Skeletal muscle satellite cell (primary cell): ENCODE results near the gene EEFSEC.

Experiments used
- H3K27me3 ChIP-seq: 2 replicates; pipeline ENCODE4 v1.7.0; 2013; ENCODE audit warnings: low read length; ENCODE audit not compliant: control insufficient read depth, insufficient read depth
- H3K36me3 ChIP-seq: 2 replicates; pipeline ENCODE4 v1.7.0; 2013; ENCODE audit warnings: mild to moderate bottlenecking, control low read depth, low read length; ENCODE audit not compliant: insufficient read depth
- H3K4me1 ChIP-seq: 2 replicates; pipeline ENCODE4 v1.7.0; 2013; ENCODE audit warnings: low read length; ENCODE audit not compliant: control insufficient read depth, insufficient read depth
- H3K4me2 ChIP-seq: 2 replicates; pipeline ENCODE4 v1.7.0; 2013; ENCODE audit warnings: mild to moderate bottlenecking, low read length
- H3K4me3 ChIP-seq: 2 replicates; pipeline ENCODE4 v1.7.0; 2013; ENCODE audit warnings: low read length
- H3K9ac ChIP-seq: 2 replicates; pipeline ENCODE4 v1.7.0; 2013; ENCODE audit warnings: mild to moderate bottlenecking, low read depth, low read length, moderate library complexity
- H3K9me3 ChIP-seq: replicated peaks from 2 replicates; pipeline ENCODE4 v1.7.0; 2013; ENCODE audit warnings: mild to moderate bottlenecking, control low read depth, low read length

EEFSEC gene

GRCh38 chr3:128348805-128349531 lies 195.7 kb downstream of the EEFSEC start:
- Histone ChIP-seq H3K9me3 (no peaks in the 10 kb centered on the region), H3K4me3 (no peak overlapping the region), H3K36me3 (no peaks in the 10 kb centered on the region), H3K9ac (no peak overlapping the region), H3K4me1 (no peaks in the 10 kb centered on the region), H3K4me2 (no peak overlapping the region), H3K27me3 (no peaks in the 10 kb centered on the region)

GRCh38 chr3:128349963-128350599 lies 196.8 kb downstream of the EEFSEC start:
- no peak overlapping the region for H3K4me2 ChIP-seq
- H3K27me3 ChIP-seq, result no peaks in the 10 kb centered on the region
- H3K9me3 ChIP-seq, result no peaks in the 10 kb centered on the region
- H3K4me1 ChIP-seq, result no peaks in the 10 kb centered on the region
- H3K36me3 ChIP-seq, result no peaks in the 10 kb centered on the region
- no peak overlapping the region for H3K9ac ChIP-seq
- H3K4me3 ChIP-seq, result no peak overlapping the region

- H3K4me1 ChIP-seq, result no peaks in the 10 kb centered on the region
- H3K36me3 ChIP-seq, result no peaks in the 10 kb centered on the region
- H3K4me3 ChIP-seq, result no peak overlapping the region
- no peaks in the 10 kb centered on the region for H3K27me3 ChIP-seq
- H3K9ac ChIP-seq, result no peak overlapping the region
- H3K4me2 ChIP-seq, result no peak overlapping the region
- no peaks in the 10 kb centered on the region for H3K9me3 ChIP-seq
Observed at GRCh38 chr3:128351546-128351945, 198.3 kb downstream of the EEFSEC start.

DNA sequence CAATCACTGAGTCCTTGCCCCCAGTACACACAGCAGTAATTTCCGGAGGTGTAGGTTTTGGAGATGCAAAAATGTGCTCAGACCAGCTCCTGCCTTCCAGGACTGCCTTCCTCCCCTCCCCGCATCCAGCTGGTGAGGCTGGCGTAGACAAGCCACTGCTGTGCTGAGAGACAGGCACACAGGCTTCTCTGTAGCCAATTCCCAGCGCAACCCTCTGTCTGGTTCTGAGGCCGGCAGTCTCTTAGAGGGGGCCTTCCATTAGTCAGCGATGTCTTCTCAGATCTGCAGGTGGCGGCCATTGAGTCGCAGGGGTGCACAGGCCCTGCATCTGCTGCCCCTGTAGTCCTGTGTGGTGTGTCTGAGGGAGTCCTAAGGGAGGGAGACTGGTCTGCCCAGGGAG lies 199.0 kb downstream of the EEFSEC start:
- Histone ChIP-seq H3K4me3 (no peak overlapping the region), H3K4me1 (no peaks in the 10 kb centered on the region), H3K4me2 (no peak overlapping the region), H3K9me3 (no peaks in the 10 kb centered on the region), H3K9ac (no peak overlapping the region), H3K27me3 (no peaks in the 10 kb centered on the region), H3K36me3 (no peaks in the 10 kb centered on the region)

DNA sequence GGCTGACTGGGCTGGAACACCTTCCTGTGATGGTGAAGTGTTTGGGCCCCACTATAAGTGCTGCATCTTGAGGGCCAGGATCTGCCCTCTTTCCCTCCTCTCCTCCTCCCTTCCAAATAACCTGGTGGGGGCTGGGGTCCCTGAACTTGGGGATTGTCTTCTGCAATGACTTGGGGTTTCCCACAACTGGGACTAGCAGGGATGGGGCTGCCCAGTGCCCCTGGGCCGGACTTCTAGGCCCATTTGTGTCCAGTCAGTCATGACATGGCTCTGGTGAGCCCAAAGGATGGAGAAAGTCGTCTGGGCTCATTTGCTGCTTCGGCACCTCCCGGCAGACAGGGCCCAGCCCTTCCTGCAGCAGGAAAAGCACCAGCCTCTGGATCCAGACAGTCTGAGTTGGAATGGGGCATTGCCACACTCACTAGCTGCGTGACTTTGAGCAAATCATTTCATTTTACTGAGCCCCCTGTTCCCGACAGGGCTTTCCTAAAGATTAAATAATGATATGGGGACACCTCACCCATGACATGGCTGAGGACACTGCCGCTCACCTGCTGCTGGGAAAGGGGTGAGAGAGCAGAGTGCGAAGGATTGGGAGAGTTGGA lies 200.2 kb downstream of the EEFSEC start:
- no peaks in the 10 kb centered on the region for H3K36me3 ChIP-seq
- no peak overlapping the region for H3K4me3 ChIP-seq
- H3K9ac ChIP-seq, result no peak overlapping the region
- H3K9me3 ChIP-seq, result no peaks in the 10 kb centered on the region
- no peaks in the 10 kb centered on the region for H3K4me1 ChIP-seq
- H3K4me2 ChIP-seq, result no peak overlapping the region
- H3K27me3 ChIP-seq, result no peaks in the 10 kb centered on the region

GRCh38 chr3:128353991-128354687 lies 200.9 kb downstream of the EEFSEC start:
- Histone ChIP-seq H3K36me3 (no peaks in the 10 kb centered on the region), H3K4me2 (no peak overlapping the region), H3K9me3 (no peaks in the 10 kb centered on the region), H3K4me3 (no peak overlapping the region), H3K9ac (no peak overlapping the region), H3K27me3 (no peaks in the 10 kb centered on the region), H3K4me1 (no peaks in the 10 kb centered on the region)

DNA sequence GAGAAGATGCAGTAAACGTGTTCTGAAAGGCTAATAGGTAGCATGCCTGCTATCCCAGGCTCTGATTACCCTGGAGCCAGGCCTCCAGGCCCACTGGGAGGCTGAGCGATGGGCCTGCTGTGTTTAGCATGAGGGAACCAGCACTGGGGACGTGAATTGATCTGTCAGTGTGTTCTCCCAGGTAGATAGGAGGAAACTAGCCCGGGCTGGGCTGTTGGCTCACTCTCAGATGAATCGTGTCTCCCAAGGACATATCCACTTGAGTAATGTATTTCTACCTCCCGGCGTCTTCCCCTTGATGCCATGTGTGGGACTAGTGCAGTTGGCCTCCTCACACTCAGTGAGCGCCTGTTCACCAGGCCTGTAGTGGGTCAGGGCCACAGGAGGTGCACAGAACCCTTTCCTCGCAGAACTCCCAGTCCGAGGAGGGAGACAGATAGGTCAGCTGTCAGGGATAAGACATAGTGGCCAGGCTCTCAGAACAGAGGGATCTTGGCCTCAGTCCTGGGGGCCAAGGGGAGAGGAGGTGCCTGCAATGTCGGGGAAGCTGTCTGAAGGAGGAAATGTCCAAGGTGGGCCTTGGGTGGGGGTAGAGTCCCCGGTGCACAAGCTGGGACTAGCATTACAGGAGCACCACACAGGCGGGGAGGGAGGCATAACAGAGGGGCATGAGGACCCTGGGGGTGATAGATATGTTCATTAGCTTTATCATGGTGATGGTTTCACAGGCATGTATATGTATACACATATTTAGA lies 201.7 kb downstream of the EEFSEC start:
- Histone ChIP-seq H3K36me3 (no peaks in the 10 kb centered on the region), H3K9me3 (no peaks in the 10 kb centered on the region), H3K9ac (no peak overlapping the region), H3K27me3 (no peaks in the 10 kb centered on the region), H3K4me1 (no peaks in the 10 kb centered on the region), H3K4me2 (no peak overlapping the region), H3K4me3 (no peak overlapping the region)

DNA sequence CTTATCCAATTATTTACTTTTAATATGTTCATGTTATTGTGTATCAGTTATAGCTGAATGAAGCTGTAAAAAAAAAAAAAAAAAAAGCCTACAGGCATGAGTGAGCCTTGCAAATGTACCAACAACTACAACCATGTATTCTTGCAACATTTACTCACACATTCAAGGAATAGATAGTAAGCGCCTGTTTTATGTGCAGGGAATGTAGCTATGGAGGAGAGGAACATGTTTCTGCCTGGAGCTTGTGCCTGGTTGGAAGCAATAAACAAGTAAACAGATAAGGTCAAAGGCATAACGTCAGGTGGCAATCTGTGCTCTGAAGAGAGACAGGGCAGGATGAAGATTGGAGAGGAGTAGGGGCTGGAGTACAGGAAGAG lies 202.2 kb downstream of the EEFSEC start:
- Histone ChIP-seq H3K4me3 (no peak overlapping the region), H3K9ac (no peak overlapping the region), H3K4me2 (no peak overlapping the region), H3K4me1 (peaks cover 3% of the 10 kb centered on the region), H3K27me3 (no peaks in the 10 kb centered on the region), H3K36me3 (no peaks in the 10 kb centered on the region), H3K9me3 (no peaks in the 10 kb centered on the region)

- Histone ChIP-seq H3K36me3 (no peaks in the 10 kb centered on the region), H3K9me3 (no peaks in the 10 kb centered on the region), H3K4me3 (no peak overlapping the region), H3K9ac (no peak overlapping the region), H3K4me2 (no peak overlapping the region), H3K4me1 (peaks cover 9% of the 10 kb centered on the region), H3K27me3 (no peaks in the 10 kb centered on the region)
Observed at GRCh38 chr3:128356822-128357221, 203.5 kb downstream of the EEFSEC start.

DNA sequence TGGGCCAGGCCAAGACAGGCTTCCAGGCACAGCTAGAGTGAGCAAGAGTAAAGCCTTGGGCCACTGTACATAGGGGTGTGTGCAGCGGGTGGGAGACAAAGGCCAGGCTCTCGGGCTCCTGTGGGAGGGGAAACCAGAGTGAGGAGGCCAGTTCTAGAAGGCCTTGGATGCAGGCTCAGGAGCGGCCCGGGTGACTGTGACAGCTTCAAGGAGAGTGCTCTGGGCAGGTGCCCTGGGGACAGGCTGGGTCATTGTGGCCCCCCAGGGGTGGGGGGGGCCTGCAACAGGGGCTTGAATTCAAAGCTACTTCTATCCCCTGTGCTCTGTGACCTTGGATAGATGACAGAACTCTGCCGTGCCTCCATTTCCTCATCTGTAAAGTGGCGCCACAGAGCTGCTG lies 204.3 kb downstream of the EEFSEC start:
- Histone ChIP-seq H3K4me3 (no peak overlapping the region), H3K27me3 (no peaks in the 10 kb centered on the region), H3K9ac (no peak overlapping the region), H3K4me1 (peaks cover 9% of the 10 kb centered on the region), H3K9me3 (no peaks in the 10 kb centered on the region), H3K4me2 (no peak overlapping the region), H3K36me3 (no peaks in the 10 kb centered on the region)
